22Rv1 (cell line): Measurements from ENCODE around the gene CYP4X1.
"Not testable (repeated sequence)": the region's sequence is repeated elsewhere in the genome, so short reads cannot be mapped to it uniquely, and the experiment has no call there.

Source experiments
- ZFX ChIP-seq: fragments of 450-650 bp; IDR thresholded peaks from 2 replicates; pipeline ENCODE4 v1.6.1; 2017; ENCODE audit warnings: antibody characterized with exemption, borderline replicate concordance
- TF ChIP-seq, protein P1 (sequence below): fragments of 450-650 bp; IDR thresholded peaks from 2 replicates; pipeline ENCODE4 v1.5.1; 2017; ENCODE audit warnings: mild to moderate bottlenecking

DNA sequence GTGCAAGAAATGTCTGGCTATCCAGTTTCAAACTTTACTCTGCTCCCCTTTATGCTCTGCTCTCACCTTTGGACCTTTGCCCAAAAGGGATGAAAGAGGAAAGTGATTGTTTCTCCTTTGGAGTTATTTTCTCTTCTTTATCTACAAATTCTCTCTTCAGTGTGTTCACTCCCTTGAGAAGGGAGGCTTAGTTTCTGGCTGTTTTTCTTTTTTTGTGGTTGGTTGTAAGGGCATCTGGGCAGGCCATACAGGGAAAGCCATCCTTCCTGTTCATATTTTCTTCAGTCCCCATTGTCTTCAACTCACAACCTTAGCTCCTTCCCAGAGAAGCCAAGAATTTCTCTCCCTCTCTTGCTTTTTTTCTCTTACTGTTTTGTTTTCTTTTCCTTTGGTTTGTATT, 46.0 kb downstream of the CYP4X1 start:
- TF ChIP-seq, protein P1, sequence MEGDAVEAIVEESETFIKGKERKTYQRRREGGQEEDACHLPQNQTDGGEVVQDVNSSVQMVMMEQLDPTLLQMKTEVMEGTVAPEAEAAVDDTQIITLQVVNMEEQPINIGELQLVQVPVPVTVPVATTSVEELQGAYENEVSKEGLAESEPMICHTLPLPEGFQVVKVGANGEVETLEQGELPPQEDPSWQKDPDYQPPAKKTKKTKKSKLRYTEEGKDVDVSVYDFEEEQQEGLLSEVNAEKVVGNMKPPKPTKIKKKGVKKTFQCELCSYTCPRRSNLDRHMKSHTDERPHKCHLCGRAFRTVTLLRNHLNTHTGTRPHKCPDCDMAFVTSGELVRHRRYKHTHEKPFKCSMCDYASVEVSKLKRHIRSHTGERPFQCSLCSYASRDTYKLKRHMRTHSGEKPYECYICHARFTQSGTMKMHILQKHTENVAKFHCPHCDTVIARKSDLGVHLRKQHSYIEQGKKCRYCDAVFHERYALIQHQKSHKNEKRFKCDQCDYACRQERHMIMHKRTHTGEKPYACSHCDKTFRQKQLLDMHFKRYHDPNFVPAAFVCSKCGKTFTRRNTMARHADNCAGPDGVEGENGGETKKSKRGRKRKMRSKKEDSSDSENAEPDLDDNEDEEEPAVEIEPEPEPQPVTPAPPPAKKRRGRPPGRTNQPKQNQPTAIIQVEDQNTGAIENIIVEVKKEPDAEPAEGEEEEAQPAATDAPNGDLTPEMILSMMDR, result not testable (repeated sequence)
- TF ChIP-seq ZFX, result not testable (repeated sequence)
